Measurements from ENCODE around the gene ZSWIM8.

- TF ChIP-seq EZH2phosphoT487 (IDR thresholded peaks at IDR 0.05) (no peak), EZH2 (IDR thresholded peaks at IDR 0.05) (no peak), CTCF (IDR thresholded peaks at IDR 0.05) (peak; percentile 99)
Observed at GRCh38 chr10:73848821-73849489, 63.5 kb downstream of the ZSWIM8 start.
